Measurements from ENCODE around the gene SLC23A2.

The SLC23A2 gene

GRCh38 chr20:4973330-4974097, 27.8 kb downstream of the SLC23A2 start:
- H3K4me3 ChIP-seq (ENCODE audit: control insufficient read depth, low read depth, low read length) = peak overlapping the region; percentile 3
- no peak for TF ChIP-seq CTCF (IDR thresholded peaks at IDR 0.05; ENCODE audit: control insufficient read depth, insufficient read depth, low read depth, low read length, missing control alignments)
- DNase-seq (ENCODE audit: low read depth) = peak; percentile 28

- no peak for TF ChIP-seq CTCF (IDR thresholded peaks at IDR 0.05; ENCODE audit: control insufficient read depth, insufficient read depth, low read depth, low read length, missing control alignments)
- H3K4me3 ChIP-seq (ENCODE audit: control insufficient read depth, low read depth, low read length) = no peak overlapping the region
Measured at GRCh38 chr20:4972506-4973251, 28.6 kb downstream of the SLC23A2 start.

DNA sequence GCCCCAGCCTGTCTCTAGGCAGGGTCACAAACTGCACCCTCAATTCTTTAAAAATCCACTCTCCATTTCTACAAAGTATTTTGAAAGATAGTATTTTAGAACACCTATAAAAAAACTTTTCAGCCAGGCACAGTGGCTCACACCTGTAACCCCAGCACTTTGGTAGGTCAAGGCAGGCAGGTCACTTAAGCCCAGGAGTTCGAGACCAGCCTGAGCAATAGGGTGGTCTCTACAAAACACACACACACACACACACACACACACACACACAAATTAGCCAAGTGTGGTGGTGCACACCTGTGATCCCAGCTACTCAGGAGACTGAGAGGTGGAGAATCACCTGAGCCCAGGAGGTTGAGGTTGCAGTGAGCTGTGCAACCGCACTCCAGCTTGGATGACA, 30.2 kb downstream of the SLC23A2 start:
- DNase-seq (ENCODE audit: low read depth) = no peak
- no peak overlapping the region for H3K4me3 ChIP-seq (ENCODE audit: control insufficient read depth, low read depth, low read length)
- no peak for TF ChIP-seq CTCF (IDR thresholded peaks at IDR 0.05; ENCODE audit: control insufficient read depth, insufficient read depth, low read depth, low read length, missing control alignments)

More at GRCh38 chr20:4972506-4973251, 28.6 kb downstream of the SLC23A2 start:
- DNase-seq (ENCODE audit: low read depth) = no peak

DNA sequence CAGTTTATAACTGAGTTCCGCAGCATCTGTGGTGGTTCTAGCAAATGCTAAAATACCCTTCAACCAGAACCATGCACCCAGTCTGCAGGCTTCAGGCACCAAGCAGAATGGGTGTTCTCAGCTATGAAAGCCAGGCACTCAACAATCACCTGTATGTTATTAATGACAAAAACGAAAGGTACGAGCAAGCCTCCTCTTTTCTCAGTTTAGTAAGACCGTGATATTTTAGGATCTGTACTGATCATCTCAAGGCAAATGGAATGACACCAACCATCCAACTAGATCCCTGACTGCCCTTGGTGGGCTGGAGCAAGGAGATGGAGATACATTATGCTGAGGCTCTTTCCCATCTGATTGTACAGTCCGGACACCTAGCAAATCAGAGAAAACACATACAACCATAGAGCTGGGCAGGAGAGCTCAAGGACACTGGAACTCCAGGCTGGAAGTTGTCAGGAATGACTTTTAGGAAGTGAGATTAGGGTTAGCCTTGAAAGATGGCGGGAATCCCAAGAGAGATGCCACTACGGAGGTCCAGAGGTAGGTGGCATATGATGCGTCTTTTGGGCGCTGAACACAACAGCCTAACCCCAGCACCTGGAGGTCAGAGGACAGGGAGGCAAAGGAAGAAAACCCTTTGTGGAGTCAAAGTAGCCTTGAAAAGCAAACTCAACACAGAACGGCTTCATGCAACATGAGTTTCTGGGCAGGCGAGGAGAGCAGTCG, 33.4 kb downstream of the SLC23A2 start:
- no peak for TF ChIP-seq CTCF (IDR thresholded peaks at IDR 0.05; ENCODE audit: control insufficient read depth, insufficient read depth, low read depth, low read length, missing control alignments)

GRCh38 chr20:4966826-4967751, 34.2 kb downstream of the SLC23A2 start:
- no peak for DNase-seq (ENCODE audit: low read depth)
- no peak for TF ChIP-seq CTCF (IDR thresholded peaks at IDR 0.05; ENCODE audit: control insufficient read depth, insufficient read depth, low read depth, low read length, missing control alignments)
- H3K4me3 ChIP-seq (ENCODE audit: control insufficient read depth, low read depth, low read length) = no peak overlapping the region

More for the DNA sequence above, 33.4 kb downstream of the SLC23A2 start:
- H3K4me3 ChIP-seq (ENCODE audit: control insufficient read depth, low read depth, low read length) = no peak overlapping the region
- DNase-seq (ENCODE audit: low read depth) = no peak
